Spleen (tissue), 11 donors: ENCODE data around the gene CIPC. TPM values are rescaled to one million over a fixed set of nuclear protein-coding genes. Genes with fewer than 3 reads are reported as not detected.
A peak's percentile ranks its signal among the peaks of the same experiment; 100 is the strongest.

Source experiments
- DNase-seq: peaks from one replicate; pipeline ENCODE4 v3.0.0-alpha.2; 2020
- H3K27ac ChIP-seq, 8 donors: fragments of 200-600 bp; sonication (generic) in 7 of 8; 1 replicate in 4 of 8; 2 replicates in 4 of 8; pipeline versions ENCODE4 v1.5.0 to v1.8.0; 2016 to 2021; ENCODE audit warnings: inconsistent platforms in 4 of 8, mild to moderate bottlenecking in 4 of 8, moderate library complexity in 1 of 8
- H3K27me3 ChIP-seq, 7 donors: fragments of 200-600 bp; sonication (generic) in 6 of 7; replicated peaks in 1 of 7; 1 replicate in 4 of 7; 2 replicates in 3 of 7; pipeline versions ENCODE4 v1.5.0 to v1.8.0; 2016 to 2021; ENCODE audit warnings: inconsistent platforms in 3 of 7, mild to moderate bottlenecking in 1 of 7
- H3K36me3 ChIP-seq, 6 donors: fragments of 200-600 bp; sonication (generic) in 5 of 6; 1 replicate in 4 of 6; 2 replicates in 2 of 6; pipeline versions ENCODE4 v1.5.0 to v1.8.0; 2016 to 2021; ENCODE audit warnings: inconsistent platforms in 2 of 6
- H3K4me1 ChIP-seq, 6 donors: fragments of 200-600 bp; sonication (generic) in 5 of 6; 1 replicate in 3 of 6; 2 replicates in 3 of 6; pipeline versions ENCODE4 v1.5.0 to v1.8.0; 2016 to 2021; ENCODE audit warnings: inconsistent platforms in 3 of 6
- H3K4me3 ChIP-seq, 8 donors: fragments of 200-600 bp; sonication (generic) in 7 of 8; 1 replicate in 4 of 8; 2 replicates in 4 of 8; pipeline versions ENCODE4 v1.5.0 to v1.8.0; 2016 to 2021; ENCODE audit warnings: inconsistent platforms in 4 of 8, mild to moderate bottlenecking in 4 of 8, moderate library complexity in 2 of 8
- H3K9me3 ChIP-seq, 8 donors: fragments of 200-600 bp; sonication (generic) in 7 of 8; 1 replicate in 4 of 8; 2 replicates in 4 of 8; pipeline versions ENCODE4 v1.5.0 to v1.8.0; 2016 to 2021; ENCODE audit warnings: inconsistent platforms in 4 of 8
- CTCF ChIP-seq, 11 experiments: fragments of 200-600 bp in 7 of 11; fragments of 450-650 bp in 4 of 11; sonication (generic) in 4 of 11; IDR thresholded peaks in 8 of 11; conservative IDR thresholded peaks in 3 of 11; 1 replicate in 7 of 11; 2 replicates in 4 of 11; pipeline versions ENCODE4 v1.4.0 to v1.8.0; 2016 to 2021; ENCODE audit warnings: antibody characterized with exemption in 11 of 11, inconsistent platforms in 4 of 11, mild to moderate bottlenecking in 1 of 11
- POLR2A ChIP-seq, 3 donors: fragments of 450-650 bp; IDR thresholded peaks; one replicate each; pipeline ENCODE4 v1.5.1; 2017; ENCODE audit warnings: antibody characterized with exemption in 3 of 3, mild to moderate bottlenecking in 1 of 3
- POLR2AphosphoS5 ChIP-seq, 3 donors: sonication (generic); formaldehyde crosslinking; IDR thresholded peaks; one replicate each; pipeline ENCODE4 v1.5.1; 2017; ENCODE audit warnings: antibody characterized with exemption in 3 of 3
- WGBS, 5 donors: extraction: QIAGEN DNeasy Blood & Tissue Kit in 3 of 5; methylation state at CpG; one replicate each; pipeline versions ENCODE4 v1.1.5 to v1.1.7; 2013 to 2018; 5-methylcytosine and 5-hydroxymethylcytosine counted together
- intact Hi-C: fragments of 100-400 bp; cut with DNase I; formaldehyde crosslinking; loops from one replicate; pipeline ENCODE4 v1.15.0; 2023; ENCODE audit warnings: low total_unique reads
- polyA plus RNA-seq, 3 donors: library from polyadenylated mRNA; stranded (reverse); fragments of 200-250 nt; gene quantifications; one replicate each; pipeline ENCODE4 v1.2.1, GENCODE V29; 2013
- total RNA-seq, 7 donors: library from RNA; depleted of rRNA in 3 of 7; stranded (reverse); fragments of >200 nt in 3 of 7; fragmentation: NEBNext Ultra II Directional in 4 of 7; extraction: Animal tissue kit (Norgen Biotek cat#: 25700) in 4 of 7; gene quantifications; one replicate each; pipeline versions ENCODE4 v1.1.0 to v1.2.1, GENCODE V29; 2016 to 2021
- donor health status: healthy with polysubstance abuse.
- donor health status: DM: no; HTN: no; CAD: no; lungs with moderate emphysema.
- donor health status: DM: no; HTN: no; CAD: no.
- donor health status: Bipolar disorder and iron deficiency.
- donor health status: healthy.
- donor health status: DM: no; HTN: no; CAD: no.
- donor health status: DM: yes; HTN: yes; CAD: no.

CIPC gene
- total and polyA plus RNA-seq, 10 donors = 4.2 to 33.8 (median 17.7) TPM

- Histone ChIP-seq H3K4me3 (no peak overlapping the region), H3K27me3 (no peaks in the 10 kb centered on the region), H3K4me1 (peaks cover 0 to 21% (median 0%) of the 10 kb centered on the region in 6 donors), H3K27ac (no peak overlapping the region), H3K36me3 (peaks cover 6 to 95% (median 49%) of the 10 kb centered on the region in 6 donors), H3K9me3 (no peaks in the 10 kb centered on the region)
- WGBS, 5 donors = 85 to 99% (median 92%) methylated on average over 6 of the region's 6 CpGs
- DNase-seq = no peak
- intact Hi-C loops = no loop called here
- TF ChIP-seq POLR2A (IDR thresholded peaks at IDR 0.05) (no peak), POLR2AphosphoS5 (IDR thresholded peaks at IDR 0.05) (no peak), CTCF (IDR thresholded peaks at IDR 0.05 in 8 of 11, conservative IDR thresholded peaks at IDR 0.05 in 3 of 11) (no peak)
These were observed 11.6 kb downstream of the CIPC start for GRCh38 chr14:77109656-77110055.

DNA sequence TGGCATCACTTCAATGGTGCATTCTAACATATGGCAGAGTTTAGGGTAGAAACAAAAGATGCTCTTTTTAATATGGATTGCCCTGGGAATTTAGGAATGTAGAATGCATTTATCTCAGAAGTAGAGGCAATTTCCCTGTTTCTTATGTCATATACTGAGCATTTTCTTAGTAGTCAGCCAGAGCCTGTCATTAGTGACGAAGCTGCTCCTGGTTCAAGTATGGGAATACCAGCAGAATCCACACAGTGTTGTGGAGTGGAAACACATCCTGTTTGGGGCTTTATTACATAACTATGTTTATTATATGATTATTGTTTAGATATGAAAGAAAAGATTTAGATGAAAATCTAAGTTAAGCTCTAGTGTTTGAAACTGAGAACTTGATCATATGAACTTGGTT, 12.2 kb downstream of the CIPC start:
- 93 to 97% (median 95%) methylated on average over 1 of the region's 1 CpG for WGBS, 5 donors
- no peak overlapping the region for H3K4me3 ChIP-seq
- peak overlapping the region in 2 of 8 donors; percentile 34 to 63 for H3K27ac ChIP-seq
- peaks cover 0 to 16% (median 0%) of the 10 kb centered on the region in 6 donors for H3K4me1 ChIP-seq
- H3K36me3 ChIP-seq = peaks cover 6 to 99% (median 53%) of the 10 kb centered on the region in 6 donors
- DNase-seq = no peak
- intact Hi-C loops = no loop called here
- H3K9me3 ChIP-seq = no peaks in the 10 kb centered on the region
- no peaks in the 10 kb centered on the region for H3K27me3 ChIP-seq
- TF ChIP-seq POLR2A (IDR thresholded peaks at IDR 0.05) (no peak), CTCF (IDR thresholded peaks at IDR 0.05 in 8 of 11, conservative IDR thresholded peaks at IDR 0.05 in 3 of 11) (no peak), POLR2AphosphoS5 (IDR thresholded peaks at IDR 0.05) (no peak)

DNA sequence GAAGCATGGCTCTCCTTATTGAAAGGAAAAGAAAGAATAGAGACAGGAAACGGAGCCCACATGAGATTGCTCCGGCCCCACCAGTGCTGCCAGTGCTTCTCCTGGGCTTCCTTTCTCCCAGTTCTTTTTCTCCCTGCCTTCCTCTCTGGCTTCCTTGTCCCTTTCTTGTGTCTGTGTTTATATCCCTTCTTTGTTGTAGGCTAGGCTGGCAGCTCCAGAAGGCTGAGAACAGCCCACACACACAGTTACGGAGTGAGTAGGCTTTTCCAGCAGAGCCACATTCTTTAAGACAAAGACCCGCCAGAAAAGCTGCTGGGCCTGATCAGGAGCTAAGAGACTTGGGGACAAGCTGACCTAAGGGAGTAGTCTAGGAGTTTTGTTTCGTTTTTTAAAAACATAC, 13.0 kb downstream of the CIPC start:
- no peaks in the 10 kb centered on the region for H3K27me3 ChIP-seq
- WGBS, 5 donors = 69 to 80% (median 73%) methylated on average over 5 of the region's 5 CpGs
- peaks cover 0 to 9% (median 0%) of the 10 kb centered on the region in 6 donors for H3K4me1 ChIP-seq
- H3K9me3 ChIP-seq = no peaks in the 10 kb centered on the region
- TF ChIP-seq POLR2A (IDR thresholded peaks at IDR 0.05) (no peak), POLR2AphosphoS5 (IDR thresholded peaks at IDR 0.05) (no peak), CTCF (IDR thresholded peaks at IDR 0.05 in 8 of 11, conservative IDR thresholded peaks at IDR 0.05 in 3 of 11) (no peak)
- intact Hi-C loops = no loop called here
- no peak for DNase-seq
- peaks cover 6 to 99% (median 51%) of the 10 kb centered on the region in 6 donors for H3K36me3 ChIP-seq
- H3K4me3 ChIP-seq = no peak overlapping the region
- peak overlapping the region in 5 of 8 donors; percentile 3 to 63 (median 34) for H3K27ac ChIP-seq

GRCh38 chr14:77113644-77114043, 15.6 kb downstream of the CIPC start:
- WGBS, 5 donors = 94 to 97% (median 95%) methylated on average over 11 of the region's 11 CpGs
- H3K4me3 ChIP-seq = no peak overlapping the region
- intact Hi-C loops = no loop called here
- no peak overlapping the region for H3K27ac ChIP-seq
- no peak for DNase-seq
- TF ChIP-seq POLR2A (IDR thresholded peaks at IDR 0.05) = no peak
- TF ChIP-seq CTCF (IDR thresholded peaks at IDR 0.05 in 8 of 11, conservative IDR thresholded peaks at IDR 0.05 in 3 of 11) = no peak
- no peak for TF ChIP-seq POLR2AphosphoS5 (IDR thresholded peaks at IDR 0.05)
- no peaks in the 10 kb centered on the region for H3K27me3 ChIP-seq
- H3K4me1 ChIP-seq = peaks cover 0 to 12% (median under 1%) of the 10 kb centered on the region in 6 donors
- peaks cover 6 to 96% (median 40%) of the 10 kb centered on the region in 6 donors for H3K36me3 ChIP-seq
- H3K9me3 ChIP-seq = no peaks in the 10 kb centered on the region
